H1 (cell line): ENCODE results near the gene PPEF2. TPM values are rescaled to one million over a fixed set of nuclear protein-coding genes. Genes with fewer than 3 reads are reported as not detected.

Source experiments
- CHD7 ChIP-seq: fragments of 300-600 bp; sonication (generic); IDR thresholded peaks from 2 replicates; pipeline ENCODE4 v1.7.1; 2012; ENCODE audit warnings: low read length, moderate library complexity, mild to moderate bottlenecking, inconsistent platforms; ENCODE audit not compliant: insufficient replicate concordance
- polyA plus RNA-seq, 7 experiments: library from polyadenylated mRNA; depleted of rRNA in 3 of 7; stranded (reverse) in 5 of 7; unstranded in 2 of 7; fragments of >200 nt in 5 of 7; fragments of 200-250 nt in 2 of 7; gene quantifications; 1 replicate in 5 of 7; 2 replicates in 1 of 7; 4 replicates in 1 of 7; pipeline versions ENCODE4 v1.2.1 to v1.2.3, GENCODE V29; 2011 to 2013; ENCODE audit warnings: missing spikeins in 2 of 7, mixed read lengths in 2 of 7
- total RNA-seq: library from RNA; stranded (reverse); fragmentation: NEBNext Ultra II Directional; extraction: Animal tissue kit (Norgen Biotek cat#: 25700); gene quantifications from 2 replicates; pipeline ENCODE4 v1.2.1, GENCODE V29; 2021

The PPEF2 gene
- total and polyA plus RNA-seq, 2 of the 8 experiments (the other 6 are each of a cell fraction or from before 2014, with no cell fraction given) = not detected

GRCh38 chr4:75834772-75835154 lies 67.5 kb downstream of the PPEF2 start (continued):
- no peak for TF ChIP-seq CHD7
